Measurements from ENCODE around the gene PES1.
"Not testable (repeated sequence)": the region's sequence is repeated elsewhere in the genome, so short reads cannot be mapped to it uniquely, and the experiment has no call there.

Gene PES1

DNA sequence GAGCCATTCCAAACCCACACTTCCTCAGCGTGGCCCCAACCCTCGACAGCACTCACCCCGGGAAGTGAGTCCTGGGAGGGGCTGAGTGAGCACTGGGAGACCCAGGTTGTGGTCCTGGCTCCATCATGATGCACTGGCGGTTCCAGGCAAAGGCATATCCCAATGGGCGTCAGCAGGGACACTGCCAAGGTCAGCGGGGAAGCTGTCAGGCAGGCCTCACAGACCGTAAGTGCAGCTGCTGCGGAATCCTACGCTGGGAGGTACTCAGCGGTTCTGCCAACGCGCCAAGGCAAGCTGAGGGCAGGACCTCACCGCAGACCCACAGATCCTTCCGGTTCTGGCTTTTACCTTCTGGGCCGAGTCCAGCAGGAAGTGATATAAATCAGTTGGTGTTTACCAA is 15.9 kb downstream of the PES1 start:
- DNase-seq (ENCODE audit: low read depth in 2 of 2) = no peak

GRCh38 chr22:30574997-30575671 is 16.6 kb downstream of the PES1 start:
- DNase-seq (ENCODE audit: low read depth in 2 of 2) = no peak

- DNase-seq (ENCODE audit: low read depth in 2 of 2) = no peak
Observed at GRCh38 chr22:30574095-30574981, 17.4 kb downstream of the PES1 start, which contains the start of gene GAL3ST1. GAL3ST1 (minus strand) TSS chr22:30574665; CDS start chr22:30557392, 17,273 bp downstream.

DNA sequence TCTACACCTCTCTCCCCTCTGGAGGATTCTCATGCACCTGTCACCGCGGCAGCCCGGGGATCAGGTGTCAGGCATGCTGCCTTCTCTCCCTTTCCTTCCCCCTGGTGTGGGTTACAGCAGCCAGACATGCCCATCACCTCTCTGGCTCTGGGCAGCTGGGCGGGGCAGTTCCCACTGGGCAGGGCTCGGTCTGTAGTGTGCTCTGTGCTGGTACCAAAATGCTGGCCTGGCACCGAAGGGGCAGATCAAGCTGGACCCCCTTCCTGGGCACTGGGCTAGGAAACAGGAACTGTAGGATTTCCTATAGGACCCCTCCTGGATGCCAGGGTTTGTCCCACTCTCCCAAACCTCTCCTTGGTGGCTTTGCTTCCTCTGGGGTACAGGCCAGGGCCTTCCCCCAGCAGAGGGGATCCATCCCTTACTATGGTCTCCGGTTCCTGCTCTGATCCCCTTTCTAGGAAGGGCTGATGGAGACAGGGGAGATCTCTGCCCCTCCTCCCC is 18.1 kb downstream of the PES1 start:
- DNase-seq (ENCODE audit: low read depth in 2 of 2) = no peak

- DNase-seq (ENCODE audit: low read depth in 2 of 2) = no peak
Observed at GRCh38 chr22:30572840-30573593, 18.7 kb downstream of the PES1 start.

GRCh38 chr22:30572210-30572609 is 19.5 kb downstream of the PES1 start:
- DNase-seq (ENCODE audit: low read depth in 2 of 2) = no peak

DNA sequence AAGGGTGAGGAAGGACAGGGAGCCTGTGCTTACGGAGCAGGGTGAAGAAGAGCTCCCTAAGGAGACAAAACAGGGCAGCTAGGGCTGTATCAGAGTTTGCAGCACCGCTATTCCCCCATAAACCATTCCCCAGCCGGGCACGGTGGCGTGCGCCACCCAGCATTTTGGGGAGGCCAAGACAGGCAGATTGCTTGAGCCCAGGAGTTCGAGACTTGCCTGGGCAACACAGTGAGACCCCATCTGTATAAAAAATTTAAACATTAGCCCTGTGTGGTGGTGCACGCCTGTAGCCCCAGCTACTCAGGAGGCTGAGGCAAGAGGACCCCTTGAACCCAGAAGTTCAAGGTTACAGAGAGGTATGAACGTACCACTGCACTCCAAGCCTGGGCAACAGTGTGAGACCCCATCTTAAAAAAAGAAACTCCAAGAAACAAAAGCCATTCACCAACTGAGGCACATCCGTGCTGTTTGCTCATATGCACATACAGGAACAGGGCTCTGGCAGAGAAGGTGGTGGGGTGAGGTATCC is 22.0 kb downstream of the PES1 start:
- no peak for DNase-seq (ENCODE audit: low read depth in 2 of 2)

DNA sequence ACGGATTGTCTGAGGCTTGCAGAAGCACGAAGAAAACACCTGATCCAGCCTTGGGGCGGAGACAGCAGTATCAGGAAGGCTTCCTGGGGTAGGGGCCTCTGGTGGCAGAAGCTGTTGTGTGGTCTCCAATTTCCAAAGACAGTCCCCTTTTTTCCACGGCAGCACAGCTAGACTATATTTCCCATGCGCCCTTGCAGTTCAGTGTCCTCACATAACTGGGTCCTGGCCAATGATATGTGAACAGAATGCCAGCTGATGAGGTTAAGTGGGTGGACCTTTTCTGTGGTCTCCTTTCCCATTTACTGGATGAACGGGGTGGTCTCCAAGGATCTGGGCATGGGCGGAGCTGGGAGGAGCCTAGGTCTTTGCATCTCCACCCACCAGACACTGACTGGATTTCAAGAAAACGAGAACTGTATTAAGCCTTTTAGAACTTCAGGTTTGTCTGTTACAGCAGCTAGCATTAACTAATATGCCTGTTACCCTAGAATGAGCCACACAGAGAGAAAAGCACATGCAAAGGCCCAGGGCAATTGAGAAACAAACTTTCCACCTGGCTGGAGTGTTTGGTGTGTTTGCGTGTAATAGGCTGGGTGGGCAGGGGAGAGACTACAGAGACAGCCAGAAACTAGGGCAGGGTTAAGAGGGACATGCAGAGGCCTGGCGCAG is 23.4 kb downstream of the PES1 start:
- no peak for DNase-seq (ENCODE audit: low read depth in 2 of 2)

GRCh38 chr22:30567277-30567676 is 24.4 kb downstream of the PES1 start:
- DNase-seq (ENCODE audit: low read depth in 2 of 2) = not testable (repeated sequence)

- no peak for DNase-seq (ENCODE audit: low read depth in 2 of 2)
Observed at GRCh38 chr22:30566125-30566524, 25.6 kb downstream of the PES1 start.

- no peak for DNase-seq (ENCODE audit: low read depth in 2 of 2)
Observed at GRCh38 chr22:30565341-30565740, 26.4 kb downstream of the PES1 start.

DNA sequence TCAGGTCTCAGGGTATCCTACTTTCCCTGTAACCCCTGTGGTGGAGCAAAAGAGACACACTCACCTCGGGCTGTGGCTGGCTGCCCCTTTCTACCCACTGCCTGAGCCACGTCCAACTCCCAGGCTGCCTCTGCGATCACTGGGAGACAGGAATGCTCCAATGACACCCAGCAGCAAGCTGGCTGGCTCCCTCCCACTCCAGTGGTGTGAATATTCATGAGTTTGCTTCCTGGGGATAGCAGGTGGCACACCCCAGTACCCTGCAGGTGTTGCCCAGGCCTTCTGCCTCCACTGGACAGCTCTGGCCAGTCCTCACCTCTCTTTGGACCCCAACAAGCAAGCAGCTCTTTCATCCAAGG is 27.0 kb downstream of the PES1 start:
- DNase-seq (ENCODE audit: low read depth in 2 of 2) = no peak

GRCh38 chr22:30564045-30564760 is 27.5 kb downstream of the PES1 start:
- DNase-seq (ENCODE audit: low read depth in 2 of 2) = no peak

- no peak for DNase-seq (ENCODE audit: low read depth in 2 of 2)
Observed at GRCh38 chr22:30562366-30562765, 29.3 kb downstream of the PES1 start.

DNA sequence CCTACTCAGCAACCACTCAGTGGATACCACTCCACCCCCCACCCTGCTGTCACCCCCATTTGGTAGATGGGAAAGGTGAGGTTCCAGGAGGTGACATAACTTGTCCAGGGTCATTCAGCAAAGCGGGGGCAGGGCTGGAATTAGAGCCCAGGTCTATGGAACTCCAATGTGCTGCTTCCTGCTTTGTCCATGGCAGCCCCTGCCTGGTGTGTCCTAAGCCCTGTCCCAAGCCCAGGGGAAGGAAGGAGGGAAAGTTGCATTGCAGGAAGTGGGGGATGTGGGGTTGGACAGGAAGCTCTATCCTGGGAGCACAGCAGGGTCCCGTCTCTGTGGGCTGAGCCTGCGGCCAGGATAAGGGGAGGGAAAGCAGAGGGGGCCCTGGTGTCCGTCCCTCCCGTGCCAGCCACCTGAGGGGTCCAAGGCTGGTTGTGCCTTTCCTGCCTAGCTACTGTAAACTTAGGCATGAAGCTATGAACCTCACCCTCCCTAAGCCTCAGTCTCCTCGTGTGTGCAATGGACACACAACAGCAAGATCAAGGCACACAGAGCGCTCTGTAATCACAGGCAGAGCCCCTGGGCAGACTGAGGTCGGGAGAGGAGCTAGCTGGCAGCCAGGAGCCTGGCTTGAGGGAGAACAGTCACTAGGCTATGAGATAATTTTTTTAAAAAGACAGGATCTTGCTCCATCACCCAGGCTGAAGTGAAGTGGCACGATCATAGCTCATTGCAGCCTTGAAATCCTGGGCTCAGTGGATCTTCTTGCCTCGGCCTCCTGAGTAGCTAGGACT is 30.1 kb downstream of the PES1 start:
- DNase-seq (ENCODE audit: low read depth in 2 of 2) = no peak

DNA sequence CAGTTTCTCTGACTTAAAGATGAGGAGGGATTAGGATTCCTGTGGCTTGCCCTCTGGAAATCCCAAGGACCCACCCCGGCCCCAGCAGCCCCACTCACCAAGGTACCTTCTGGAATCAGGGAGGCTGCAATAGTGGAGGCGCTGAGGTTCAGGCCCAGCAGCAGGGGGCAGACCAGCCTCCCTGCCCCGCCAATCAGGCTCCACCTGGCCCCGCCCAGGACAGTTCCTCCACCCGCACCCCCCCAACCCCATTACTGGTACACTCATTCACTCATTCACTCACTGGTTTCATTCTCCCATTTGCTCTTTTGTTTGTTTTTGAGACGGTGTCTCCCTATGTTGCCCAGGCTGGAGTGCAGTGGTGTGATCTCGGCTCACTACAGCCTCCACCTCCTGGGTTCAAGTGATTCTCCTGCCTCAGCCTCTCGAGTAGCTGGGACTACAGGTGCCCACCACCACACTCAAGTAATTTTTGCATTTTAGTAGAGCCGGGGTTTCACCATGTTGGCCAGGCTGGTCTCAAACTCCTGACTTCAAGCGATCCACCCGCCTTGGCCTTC is 31.0 kb downstream of the PES1 start:
- DNase-seq (ENCODE audit: low read depth in 2 of 2) = not testable (repeated sequence)

GRCh38 chr22:30559889-30560288 is 31.8 kb downstream of the PES1 start:
- no peak for DNase-seq (ENCODE audit: low read depth in 2 of 2)

GRCh38 chr22:30557243-30557642 is 34.5 kb downstream of the PES1 start:
- DNase-seq (ENCODE audit: low read depth in 2 of 2) = no peak

- DNase-seq (ENCODE audit: low read depth in 2 of 2) = no peak
Observed at GRCh38 chr22:30556388-30556787, 35.3 kb downstream of the PES1 start.

All from stimulated activated CD8-positive, alpha-beta memory T cell treated with anti-CD3 and anti-CD28 coated beads, Interleukin-7, amount 100 ng/mL, for 4 hours (primary cell).